Measurements from ENCODE around the gene RGPD3. TPM values are rescaled to one million over a fixed set of nuclear protein-coding genes. Genes with fewer than 3 reads are reported as not detected.
A peak's percentile ranks its signal among the peaks of the same experiment; 100 is the strongest.
"Not testable (repeated sequence)": the region's sequence is repeated elsewhere in the genome, so short reads cannot be mapped to it uniquely, and the experiment has no call there.

Gene RGPD3
- total RNA-seq, 4 donors from 2014 or later = 0.20 to 0.84 (median 0.37) TPM

- 86 to 96% methylated on average over 4 of the region's 4 CpGs for WGBS, 2 donors
- not testable (repeated sequence) for H3K27me3 ChIP-seq; H3K36me3 ChIP-seq; H3K9me3 ChIP-seq; H3K27ac ChIP-seq; H3K4me1 ChIP-seq; H3K4me3 ChIP-seq; DNase-seq (ENCODE audit: low spot score in 2 of 2)
Measured at GRCh38 chr2:106477647-106478046, 9.4 kb upstream of the RGPD3 start.

GRCh38 chr2:106470658-106471057 is 2.4 kb upstream of the RGPD3 start:
- WGBS, 2 donors = 3 to 4% methylated on average over 4 of the region's 4 CpGs
- not testable (repeated sequence) for H3K27ac ChIP-seq, H3K27me3 ChIP-seq, H3K4me3 ChIP-seq, H3K36me3 ChIP-seq, H3K9me3 ChIP-seq, H3K4me1 ChIP-seq
- DNase-seq (ENCODE audit: low spot score in 2 of 2) = peak; percentile 28 to 38
- peak in 3 of 5 experiments; percentile 20 to 46 (median 26) for TF ChIP-seq CTCF (IDR thresholded peaks at IDR 0.05)

GRCh38 chr2:106467516-106467915 is 697 bp downstream of the RGPD3 start:
- not testable (repeated sequence) for H3K27ac ChIP-seq; H3K4me1 ChIP-seq; H3K9me3 ChIP-seq; DNase-seq (ENCODE audit: low spot score in 2 of 2); H3K27me3 ChIP-seq; H3K36me3 ChIP-seq; H3K4me3 ChIP-seq
- WGBS, 2 donors = 97% methylated on average over 41 to 48 of the region's 49 CpGs

- not testable (repeated sequence) for H3K27me3 ChIP-seq; H3K4me3 ChIP-seq; DNase-seq (ENCODE audit: low spot score in 2 of 2); H3K36me3 ChIP-seq; H3K27ac ChIP-seq; H3K4me1 ChIP-seq; H3K9me3 ChIP-seq
- TF ChIP-seq CTCF (IDR thresholded peaks at IDR 0.05) = peak in 1 of 5 experiments; percentile 7
- 64 to 81% methylated on average over 4 to 6 of the region's 10 CpGs for WGBS, 2 donors
Measured at GRCh38 chr2:106461882-106462281, 6.3 kb downstream of the RGPD3 start.

GRCh38 chr2:106390680-106391079 is 77.5 kb downstream of the RGPD3 start:
- not testable (repeated sequence) for DNase-seq (ENCODE audit: low spot score in 2 of 2); H3K27ac ChIP-seq; H3K4me3 ChIP-seq; H3K27me3 ChIP-seq; H3K4me1 ChIP-seq; H3K36me3 ChIP-seq; H3K9me3 ChIP-seq
- 68 to 87% methylated on average over 5 of the region's 5 CpGs for WGBS, 2 donors

- not testable (repeated sequence) for H3K4me3 ChIP-seq
Measured at GRCh38 chr2:106388814-106389410, 79.3 kb downstream of the RGPD3 start.

GRCh38 chr2:106384548-106384947 is 83.7 kb downstream of the RGPD3 start:
- not testable (repeated sequence) for H3K27me3 ChIP-seq; H3K9me3 ChIP-seq; H3K27ac ChIP-seq; H3K36me3 ChIP-seq; DNase-seq (ENCODE audit: low spot score in 2 of 2); H3K4me1 ChIP-seq; H3K4me3 ChIP-seq
- WGBS, 2 donors = 84 to 91% methylated on average over 8 of the region's 8 CpGs

More at GRCh38 chr2:106388814-106389410, 79.3 kb downstream of the RGPD3 start:
- not testable (repeated sequence) for H3K9me3 ChIP-seq; H3K36me3 ChIP-seq; H3K27me3 ChIP-seq; DNase-seq (ENCODE audit: low spot score in 2 of 2); H3K27ac ChIP-seq; H3K4me1 ChIP-seq
- WGBS, 2 donors = 87% methylated on average over 6 to 7 of the region's 7 CpGs

GRCh38 chr2:106381867-106382266 is 86.3 kb downstream of the RGPD3 start:
- not testable (repeated sequence) for H3K4me3 ChIP-seq; DNase-seq (ENCODE audit: low spot score in 2 of 2); H3K36me3 ChIP-seq; H3K9me3 ChIP-seq; H3K27me3 ChIP-seq; H3K27ac ChIP-seq; H3K4me1 ChIP-seq
- WGBS, 2 donors = 81 to 88% methylated on average over 4 of the region's 4 CpGs

- H3K9me3 ChIP-seq; H3K4me1 ChIP-seq; H3K27ac ChIP-seq; H3K27me3 ChIP-seq; DNase-seq (ENCODE audit: low spot score in 2 of 2); H3K4me3 ChIP-seq; H3K36me3 ChIP-seq: not testable (repeated sequence)
- WGBS, 2 donors = 91 to 93% methylated on average over 2 to 3 of the region's 3 CpGs
Measured at GRCh38 chr2:106379567-106379966, 88.6 kb downstream of the RGPD3 start.

- whole genome bisulfite sequencing, 2 donors = 60 to 62% methylated on average over 3 of the region's 3 CpGs
- DNase-seq (ENCODE audit: low spot score in 2 of 2); H3K4me3 ChIP-seq; H3K4me1 ChIP-seq; H3K27ac ChIP-seq; H3K36me3 ChIP-seq; H3K9me3 ChIP-seq; H3K27me3 ChIP-seq: not testable (repeated sequence)
Measured at GRCh38 chr2:106369182-106369581, 99.0 kb downstream of the RGPD3 start.
